HCT116 (cell line): ENCODE measurements around the gene MSH2. TPM values are rescaled to one million over a fixed set of nuclear protein-coding genes. Genes with fewer than 3 reads are reported as not detected.

Source experiments
- ATAC-seq: fragments of 200-7000 bp; cut with Tn5 transposase; 2 replicates; pipeline ENCODE4 v1.9.1; 2020; ENCODE audit warnings: mild to moderate bottlenecking, moderate library complexity
- BruUV-seq: library from RNA; stranded (reverse); fragments of 400-500 nt; replicated peaks from 2 replicates; lab custom pipeline; 2021; lab: Mats Ljungman, UMichigan
- CTCF ChIA-PET: fragments of 300-600 bp; sonication (Branson Sonifier 250); formaldehyde crosslinking; loops from one replicate; lab custom pipeline; 2021; ENCODE audit warnings: antibody characterized with exemption; lab: Charles Lee
- POLR2A ChIA-PET: fragments of 300-600, 350-600 bp; sonication (Branson Sonifier 250); formaldehyde crosslinking; loops from one replicate; lab custom pipeline; 2021; ENCODE audit warnings: antibody characterized with exemption; lab: Charles Lee
- RAD21 ChIA-PET, 2 experiments: fragments of 300-600 bp; sonication (Branson Sonifier 250); formaldehyde crosslinking; loops; one replicate each; lab custom pipeline; 2023; ENCODE audit warnings: low total read pairs in 2 of 2; ENCODE audit not compliant: uncharacterized antibody in 2 of 2, unreplicated experiment in 2 of 2, low non-redundant PET in 1 of 2; lab: Charles Lee
- DNase-seq: peaks from one replicate; pipeline ENCODE4 v3.0.0-alpha.2; 2010; ENCODE audit warnings: low read depth, low spot score
- H2AFZ ChIP-seq: fragments of 200-600 bp; shearing (Covaris generic), sonication (generic); 2 replicates; pipeline ENCODE4 v1.6.1; 2017; ENCODE audit warnings: low read depth, mixed run types, mixed read lengths, antibody characterized with exemption, low read length; ENCODE audit not compliant: poor library complexity, severe bottlenecking
- H3K27ac ChIP-seq: 2 replicates; pipeline ENCODE4 v1.5.1; 2012; ENCODE audit warnings: low read depth, low read length
- H3K27me3 ChIP-seq: fragments of 200-600 bp; sonication (generic); 2 replicates; pipeline ENCODE4 v1.6.1; 2016; ENCODE audit warnings: mixed run types, low read length, mixed read lengths; ENCODE audit not compliant: insufficient read depth
- H3K36me3 ChIP-seq, 2 experiments: fragments of 200-500 bp in 1 of 2; fragments of 200-600 bp in 1 of 2; sonication (Bioruptor generic) in 1 of 2; sonication (generic) in 1 of 2; 2 replicates each; pipeline versions ENCODE4 v1.5.1 to v1.6.1; 2014 to 2016; ENCODE audit warnings: low read length in 2 of 2, inconsistent platforms in 1 of 2, mixed read lengths in 1 of 2, mixed run types in 1 of 2; ENCODE audit not compliant: insufficient read depth in 2 of 2, control insufficient read depth in 1 of 2
- H3K4me1 ChIP-seq, 2 experiments: fragments of 200-600 bp in 1 of 2; sonication (generic) in 1 of 2; 2 replicates each; pipeline versions ENCODE4 v1.5.1 to v1.6.1; 2012 to 2017; ENCODE audit warnings: low read length in 2 of 2, inconsistent platforms in 1 of 2, mild to moderate bottlenecking in 1 of 2, mixed read lengths in 1 of 2, mixed run types in 1 of 2, moderate library complexity in 1 of 2; ENCODE audit not compliant: insufficient read depth in 2 of 2, control insufficient read depth in 1 of 2
- H3K4me2 ChIP-seq: fragments of 200-600 bp; sonication (generic); 2 replicates; pipeline ENCODE4 v1.6.1; 2017; ENCODE audit warnings: mixed run types, low read length, mixed read lengths
- H3K4me3 ChIP-seq, 2 experiments: fragments of 200-600 bp in 1 of 2; sonication (generic) in 1 of 2; replicated peaks in 1 of 2; 2 replicates each; pipeline ENCODE4 v1.5.1; 2011 to 2016; ENCODE audit warnings: low read length in 2 of 2, control low read depth in 1 of 2, low read depth in 1 of 2, mild to moderate bottlenecking in 1 of 2, mixed read lengths in 1 of 2, mixed run types in 1 of 2
- H3K79me2 ChIP-seq: fragments of 200-600 bp; sonication (generic); 2 replicates; pipeline ENCODE4 v1.6.1; 2017; ENCODE audit warnings: mild to moderate bottlenecking, mixed run types, low read length, moderate library complexity, mixed read lengths; ENCODE audit not compliant: insufficient read depth
- H3K9ac ChIP-seq: fragments of 200-600 bp; sonication (generic); 2 replicates; pipeline ENCODE4 v1.6.1; 2016; ENCODE audit warnings: low read length, mixed read lengths
- H3K9me2 ChIP-seq: fragments of 200-600 bp; sonication (generic), shearing (Covaris generic); 2 replicates; pipeline ENCODE4 v1.6.1; 2017; ENCODE audit warnings: mixed run types, mild to moderate bottlenecking, moderate library complexity; ENCODE audit not compliant: insufficient read depth
- H3K9me3 ChIP-seq, 2 experiments: fragments of 200-500 bp in 1 of 2; fragments of 200-600 bp in 1 of 2; sonication (Bioruptor generic) in 1 of 2; sonication (generic) in 1 of 2; 2 replicates each; pipeline ENCODE4 v1.6.1; 2014 to 2017; ENCODE audit warnings: low read length in 2 of 2, mixed read lengths in 2 of 2, inconsistent platforms in 1 of 2, low read depth in 1 of 2, mild to moderate bottlenecking in 1 of 2, mixed run types in 1 of 2, moderate library complexity in 1 of 2; ENCODE audit not compliant: control insufficient read depth in 1 of 2, insufficient read depth in 1 of 2
- H4K20me1 ChIP-seq: fragments of 200-600 bp; sonication (generic), shearing (Covaris generic); 2 replicates; pipeline ENCODE4 v1.6.1; 2017; ENCODE audit warnings: mixed run types, mild to moderate bottlenecking, moderate library complexity; ENCODE audit not compliant: insufficient read depth
- CBX3 ChIP-seq: IDR thresholded peaks from 2 replicates; pipeline ENCODE4 v1.6.1; 2012; ENCODE audit warnings: low read depth
- EZH2phosphoT487 ChIP-seq: fragments of 200-600 bp; IDR thresholded peaks from 2 replicates; pipeline ENCODE4 v1.6.1; 2018; ENCODE audit warnings: antibody characterized with exemption, borderline replicate concordance
- REST ChIP-seq: IDR thresholded peaks from 2 replicates; pipeline ENCODE4 v1.6.1; 2012; ENCODE audit warnings: low read depth
- SP1 ChIP-seq: IDR thresholded peaks from 2 replicates; pipeline ENCODE4 v1.6.1; 2012; ENCODE audit warnings: low read depth
- intact Hi-C: fragments of 100-400 bp; cut with micrococcal nuclease; formaldehyde crosslinking; loops from 2 replicates; pipeline ENCODE4 v1.10.0; 2022
- total RNA-seq: library from RNA; stranded (reverse); gene quantifications from one replicate; pipeline ENCODE4 v1.2.1, GENCODE V29; 2021; ENCODE audit not compliant: unreplicated experiment

Gene MSH2
- total RNA-seq, 1 experiment from 2014 or later = 54.9 TPM

GRCh38 chr2:47512581-47513083 lies 109.7 kb downstream of the MSH2 start (continued):
- TF ChIP-seq CBX3 = peak; percentile 52; the same call in 1 of the 2 replicates

- no peaks in the 10 kb centered on the region for H3K9me2 ChIP-seq
- no peak overlapping the region for H3K4me2 ChIP-seq
- intact Hi-C loops = no loop called here
- no peaks in the 10 kb centered on the region for H4K20me1 ChIP-seq
- no peaks in the 10 kb centered on the region for H3K79me2 ChIP-seq
- TF ChIP-seq EZH2phosphoT487 (no peak), SP1 (no peak)
- ChIA-PET POLR2A (no interaction called here), CTCF (no interaction called here), RAD21 (no interaction called here)
- no peaks in the 10 kb centered on the region for H3K27me3 ChIP-seq
- H3K9ac ChIP-seq = no peak overlapping the region
- H3K4me1 ChIP-seq = peaks cover 0 to 6% of the 10 kb centered on the region in 2 experiments; a peak in 1 of 4 replicates
- no peaks in the 10 kb centered on the region for H3K36me3 ChIP-seq
- H3K4me3 ChIP-seq = no peak overlapping the region
- H2AFZ ChIP-seq = no peak overlapping the region
- H3K27ac ChIP-seq = no peak overlapping the region
- no peaks in the 10 kb centered on the region for H3K9me3 ChIP-seq
- BruUV-seq = no TSS peak
- ATAC-seq = no peak
- no peak for DNase-seq
These were observed 111.1 kb downstream of the MSH2 start for GRCh38 chr2:47513981-47514520.

- CTCF ChIA-PET = no interaction called here
- Histone ChIP-seq H3K9me2 (no peaks in the 10 kb centered on the region), H3K27me3 (no peaks in the 10 kb centered on the region), H3K79me2 (no peaks in the 10 kb centered on the region), H3K9ac (no peak overlapping the region), H3K36me3 (no peaks in the 10 kb centered on the region), H3K9me3 (no peaks in the 10 kb centered on the region), H3K4me3 (no peak overlapping the region), H3K4me1 (peaks cover 0 to 6% of the 10 kb centered on the region in 2 experiments; a peak in 1 of 4 replicates), H2AFZ (no peak overlapping the region), H3K4me2 (no peak overlapping the region), H4K20me1 (no peaks in the 10 kb centered on the region), H3K27ac (no peak overlapping the region)
- no TSS peak for BruUV-seq
- ATAC-seq (no peak), DNase-seq (no peak)
- no peak for TF ChIP-seq REST
- RAD21 ChIA-PET = no interaction called here
- intact Hi-C loops = no loop called here
- POLR2A ChIA-PET = no interaction called here
These were observed 113.6 kb downstream of the MSH2 start for GRCh38 chr2:47516360-47517104.
